Stimulated activated CD4-positive, alpha-beta T cell treated with anti-CD3 and anti-CD28 coated beads, Interleukin-12 subunit alpha, Interleukin-12 subunit beta, amount 100 ng/mL, for 24 hours (primary cell): ENCODE data around the gene RTN4IP1.
"Not testable (repeated sequence)": the region's sequence is repeated elsewhere in the genome, so short reads cannot be mapped to it uniquely, and the experiment has no call there.

ENCODE experiments used
- DNase-seq, 2 experiments: peaks; one replicate each; pipeline ENCODE4 v3.0.0-alpha.2; 2020; ENCODE audit warnings: low read depth in 2 of 2

RTN4IP1 gene

DNA sequence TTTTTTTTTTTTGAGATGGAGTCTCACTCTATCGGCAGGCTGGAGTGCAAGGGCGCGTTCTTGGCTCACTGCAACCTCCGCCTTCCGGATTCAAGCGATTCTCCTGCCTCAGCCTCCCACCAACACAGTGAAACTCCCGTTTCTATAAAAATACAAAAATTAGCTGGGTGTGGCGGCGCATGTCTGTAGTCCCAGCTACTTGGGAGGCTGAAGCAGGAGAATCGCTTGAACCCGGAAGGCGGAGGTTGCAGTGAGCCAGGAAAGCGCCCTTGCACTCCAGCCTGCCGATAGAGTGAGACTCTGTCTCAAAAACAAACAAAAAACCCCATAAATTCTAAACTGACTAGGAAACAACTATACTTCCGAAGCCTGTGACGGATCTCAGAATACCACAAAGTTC, 1.5 kb downstream of the RTN4IP1 start:
- not testable (repeated sequence) for DNase-seq

DNA sequence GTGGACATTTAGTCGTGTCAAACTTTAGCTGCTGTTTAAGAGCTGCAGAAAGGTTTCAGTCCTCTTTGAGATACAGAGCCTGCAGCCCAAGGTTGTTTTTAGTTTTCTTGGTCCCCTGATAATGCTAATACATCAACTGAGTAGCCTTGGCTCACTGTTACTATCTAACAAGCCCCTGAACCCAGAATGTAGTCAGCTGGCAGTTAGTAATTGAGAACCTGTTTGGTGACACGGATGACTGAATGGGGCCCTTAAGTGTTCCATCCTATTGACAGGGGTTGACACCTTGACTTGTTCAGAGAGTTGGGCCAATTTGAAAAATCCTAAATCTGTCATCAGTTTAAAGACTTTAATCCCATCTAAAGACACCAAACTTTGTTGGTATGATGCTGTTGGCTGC, 2.8 kb downstream of the RTN4IP1 start:
- DNase-seq: no peak

DNA sequence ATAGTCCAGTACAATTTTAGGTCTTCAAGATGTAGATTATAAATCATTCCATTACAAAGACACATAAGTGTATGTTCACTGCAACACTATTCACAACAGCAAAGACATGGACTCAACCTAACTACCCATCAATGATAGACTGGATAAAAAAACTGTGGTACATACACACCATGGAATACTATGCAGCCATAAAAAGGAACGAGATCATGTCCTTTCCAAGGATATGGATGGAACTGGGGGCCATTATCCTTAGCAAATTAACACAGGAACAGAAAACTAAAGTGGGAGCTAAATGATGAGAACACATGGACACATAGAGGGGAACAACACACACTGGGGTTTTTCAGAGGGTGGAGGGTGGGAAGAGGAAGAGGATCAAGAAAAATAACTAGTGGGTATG, 6.3 kb downstream of the RTN4IP1 start:
- no peak for DNase-seq

DNA sequence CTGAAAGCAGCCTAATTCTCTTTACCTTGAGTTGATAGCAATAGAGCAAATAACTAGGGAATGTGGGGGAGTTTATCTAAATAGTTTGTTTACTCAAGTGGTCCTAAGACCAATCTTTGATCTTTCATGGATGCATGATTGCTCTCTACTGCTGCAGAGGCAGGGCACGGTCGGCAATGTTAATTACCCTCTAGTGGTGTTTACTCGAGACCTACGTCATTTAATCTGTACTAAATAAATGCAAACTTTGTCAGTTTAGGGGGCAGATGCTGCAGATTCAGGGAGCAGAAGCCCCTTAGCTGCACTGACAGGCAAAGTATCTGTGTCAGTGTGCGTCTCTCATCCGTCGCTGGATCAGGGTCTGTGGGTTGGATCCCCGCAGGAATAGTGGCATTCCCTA, 6.9 kb downstream of the RTN4IP1 start:
- DNase-seq: no peak

DNA sequence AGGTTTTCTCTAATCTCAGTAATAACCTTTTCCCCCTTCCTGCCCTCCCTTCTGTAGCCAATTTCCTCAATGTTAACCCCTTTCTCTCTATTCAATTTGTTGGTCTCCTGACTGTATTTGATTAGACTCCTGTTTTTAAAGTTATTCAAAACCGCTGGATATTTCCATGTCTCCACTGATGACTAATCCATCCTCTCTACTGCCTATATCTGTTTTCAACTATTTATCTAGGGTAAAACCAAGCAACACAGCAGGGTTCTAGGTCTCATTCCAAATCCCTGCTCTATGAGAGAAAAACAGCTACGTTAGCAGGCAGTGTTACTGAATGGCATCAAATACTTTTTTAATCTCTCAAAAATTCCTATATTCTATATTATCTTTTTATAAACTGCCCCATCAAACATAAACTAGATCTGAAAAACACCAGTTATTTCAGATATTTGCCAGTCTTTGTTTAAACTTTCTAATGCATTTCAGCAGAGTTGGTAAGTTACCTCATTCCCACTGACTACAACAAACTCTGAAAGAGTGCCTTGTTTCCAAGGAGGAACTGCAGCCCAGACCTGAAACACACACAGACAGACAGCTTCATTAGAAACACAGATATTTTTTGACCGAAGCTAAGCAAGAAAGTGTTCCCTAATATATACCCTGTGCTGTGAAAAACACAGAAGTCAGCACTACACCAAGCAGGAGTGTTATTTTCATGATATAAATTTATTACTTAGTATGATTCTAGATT, 8.2 kb downstream of the RTN4IP1 start:
- DNase-seq: no peak

DNA sequence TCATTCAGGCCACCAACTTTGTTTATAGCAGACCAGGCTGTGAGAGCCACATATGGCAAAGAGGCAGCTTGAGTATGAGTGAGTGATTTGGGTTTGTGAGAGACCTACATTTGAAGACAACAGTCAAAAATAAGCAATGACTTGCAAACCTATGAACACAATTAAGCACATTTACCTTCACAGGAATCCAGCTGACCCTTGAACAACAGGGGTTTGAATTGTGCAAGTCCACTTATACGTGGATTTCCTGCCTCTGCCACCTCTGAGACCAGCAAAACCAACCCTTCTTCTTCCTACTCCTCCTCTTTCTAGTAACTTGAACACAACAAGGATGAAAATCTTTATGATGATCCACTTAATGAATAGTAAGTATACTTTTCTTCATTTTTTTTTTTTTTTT, 10.1 kb downstream of the RTN4IP1 start:
- no peak for DNase-seq

DNA sequence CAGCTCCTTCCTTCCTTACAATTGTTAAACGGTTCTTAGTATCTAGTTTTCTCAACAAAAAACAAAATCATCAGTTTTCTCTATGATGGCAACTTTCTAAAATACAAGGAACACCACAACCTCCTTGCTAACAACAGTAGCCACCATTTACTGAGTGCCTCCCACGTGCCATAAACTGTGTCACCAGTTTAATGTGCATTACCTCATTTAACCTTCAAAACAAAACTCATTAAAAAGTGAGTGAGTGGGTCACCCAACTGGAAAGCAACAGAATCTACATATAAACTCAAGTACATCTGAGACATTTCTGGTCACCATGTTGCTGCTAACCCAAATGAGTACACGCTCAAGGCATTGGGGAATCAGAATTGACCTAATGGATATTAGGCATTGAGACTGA, 11.0 kb downstream of the RTN4IP1 start:
- DNase-seq: no peak

DNA sequence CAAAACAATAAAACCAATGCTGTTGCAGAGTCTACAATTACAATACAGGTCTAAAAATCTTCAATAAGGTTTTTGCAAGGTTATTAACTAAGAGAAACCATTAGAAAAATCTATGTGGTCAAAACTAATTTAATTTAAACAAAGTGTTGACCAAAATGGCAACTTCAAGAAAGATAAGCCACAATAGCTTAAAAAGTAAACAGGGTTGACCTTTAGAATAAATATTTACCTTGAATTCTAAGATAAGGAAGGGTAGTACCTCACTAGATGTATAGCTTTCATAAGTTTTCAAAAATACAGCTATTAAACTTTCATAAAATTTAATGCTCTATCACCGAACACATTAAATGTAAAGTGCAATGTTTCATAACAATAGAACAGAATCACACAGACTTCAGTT, 11.4 kb downstream of the RTN4IP1 start:
- no peak for DNase-seq

DNA sequence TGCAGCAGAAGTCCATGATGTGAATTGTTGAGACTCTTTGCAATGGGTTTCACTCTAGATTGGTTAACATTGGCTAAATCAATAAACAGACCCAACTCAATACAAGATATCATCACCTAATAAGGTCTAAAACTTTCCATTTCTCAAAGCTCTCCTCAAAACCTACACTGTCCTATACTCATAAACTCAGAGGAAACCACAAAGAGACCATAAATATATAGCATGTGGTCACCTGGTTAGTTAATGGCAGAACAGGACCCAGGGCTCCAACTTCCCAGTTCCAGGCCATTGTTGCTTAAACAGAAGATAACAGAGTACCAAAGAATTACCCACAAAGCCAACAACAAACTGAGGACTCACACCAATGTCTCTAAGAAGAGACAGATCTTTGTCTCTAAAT, 12.0 kb downstream of the RTN4IP1 start:
- no peak for DNase-seq

DNA sequence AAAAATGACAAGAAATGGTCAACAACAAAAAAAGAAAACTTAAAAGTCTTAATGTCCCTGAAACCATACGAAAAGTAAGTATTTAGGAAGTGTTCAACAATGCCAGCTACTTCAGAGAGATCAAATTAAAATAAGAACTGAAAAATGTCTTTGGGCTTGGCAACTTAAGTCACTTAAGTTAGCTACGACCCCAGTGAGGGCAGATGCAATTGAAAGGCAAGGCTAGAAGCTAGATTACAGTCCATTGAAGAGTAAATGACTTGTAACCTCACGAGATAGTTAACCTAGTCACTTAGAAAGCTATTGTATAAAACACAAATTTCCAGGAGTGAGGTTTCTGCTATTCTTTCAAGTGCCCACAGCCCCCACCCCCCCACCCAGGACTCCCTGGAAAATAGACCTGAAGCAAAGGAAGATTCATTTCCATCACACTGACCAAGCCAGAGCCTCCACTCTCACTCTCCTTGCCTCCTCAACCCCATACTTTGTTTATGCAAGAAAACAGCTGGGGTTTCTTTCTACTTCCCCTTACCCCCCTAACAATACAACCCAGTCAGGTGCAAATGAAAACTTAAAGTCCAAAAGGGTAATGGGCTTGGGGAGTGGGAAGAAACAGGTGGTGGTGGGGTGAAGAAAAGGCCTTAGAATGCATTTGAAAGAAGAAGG, 14.6 kb downstream of the RTN4IP1 start:
- DNase-seq: no peak

DNA sequence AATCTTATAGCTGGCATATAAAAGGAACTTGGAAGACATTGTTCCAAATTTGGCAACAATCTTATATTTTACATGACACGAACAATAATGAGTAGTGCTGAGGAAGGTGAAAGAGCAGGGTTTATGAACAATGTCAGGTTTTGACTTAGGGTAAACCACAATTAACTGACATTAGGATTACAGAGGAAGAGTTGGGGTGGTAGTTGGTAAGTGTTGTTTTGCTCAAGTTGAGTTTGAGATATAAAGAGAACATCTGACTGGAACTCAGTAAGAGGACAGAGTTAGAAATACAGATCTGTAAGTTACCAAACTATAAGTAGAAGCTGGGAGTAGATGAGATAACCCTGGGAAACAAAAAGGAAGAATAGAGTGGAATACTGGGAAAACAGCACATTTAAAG, 15.1 kb downstream of the RTN4IP1 start:
- no peak for DNase-seq

DNA sequence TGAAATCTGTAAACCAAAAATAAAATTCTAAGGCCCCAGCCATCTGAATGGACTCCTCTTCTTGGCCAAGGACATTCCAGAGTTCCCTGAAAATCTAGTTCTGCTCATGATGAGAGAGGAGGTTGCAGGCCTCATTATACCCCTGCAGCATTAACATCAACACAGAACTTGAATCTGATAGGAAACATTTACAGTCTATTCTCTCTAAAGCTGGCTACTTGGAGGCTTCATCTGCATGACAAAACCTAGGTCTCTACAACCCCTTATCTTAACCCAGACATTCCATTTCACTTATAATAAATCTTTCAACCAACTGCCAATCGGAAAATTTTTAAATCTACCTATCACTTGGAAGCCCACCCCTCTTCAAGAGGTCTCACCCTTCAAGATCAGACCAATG, 15.7 kb downstream of the RTN4IP1 start:
- DNase-seq: no peak

DNA sequence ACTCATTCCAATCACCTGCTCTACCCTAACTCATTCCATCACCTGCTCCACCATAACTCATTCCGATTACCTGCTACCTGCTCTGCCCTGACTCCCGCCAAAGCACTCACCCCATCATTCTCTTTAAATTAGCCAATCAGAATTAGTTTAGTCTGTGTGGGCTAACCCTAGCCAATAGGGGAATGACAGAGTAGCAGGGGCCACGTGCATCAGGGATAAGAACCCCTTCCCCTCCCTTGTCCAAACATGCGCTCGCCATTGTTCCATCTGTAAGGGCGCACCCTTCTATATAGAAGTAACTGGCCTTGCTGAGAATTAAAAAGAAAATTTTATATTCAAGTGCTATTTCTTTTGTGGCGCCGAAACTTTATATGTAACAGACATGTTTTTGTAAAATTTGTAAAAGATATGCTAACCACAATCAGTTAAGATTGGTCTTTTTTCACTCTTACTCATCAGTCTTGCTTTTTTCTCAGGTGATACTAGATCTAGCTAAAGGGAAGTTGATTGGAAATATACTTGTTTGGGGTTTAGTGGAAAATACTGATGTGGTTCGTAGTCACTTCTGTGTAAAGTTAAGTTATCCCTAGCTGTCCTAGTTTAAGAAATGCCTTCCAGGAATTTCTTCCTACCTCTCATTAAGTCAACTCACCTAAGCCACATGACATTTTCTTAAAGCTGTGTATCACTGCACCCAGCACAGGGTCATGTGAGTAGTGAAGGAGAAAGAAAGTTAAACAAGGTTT, 16.5 kb downstream of the RTN4IP1 start:
- no peak for DNase-seq

DNA sequence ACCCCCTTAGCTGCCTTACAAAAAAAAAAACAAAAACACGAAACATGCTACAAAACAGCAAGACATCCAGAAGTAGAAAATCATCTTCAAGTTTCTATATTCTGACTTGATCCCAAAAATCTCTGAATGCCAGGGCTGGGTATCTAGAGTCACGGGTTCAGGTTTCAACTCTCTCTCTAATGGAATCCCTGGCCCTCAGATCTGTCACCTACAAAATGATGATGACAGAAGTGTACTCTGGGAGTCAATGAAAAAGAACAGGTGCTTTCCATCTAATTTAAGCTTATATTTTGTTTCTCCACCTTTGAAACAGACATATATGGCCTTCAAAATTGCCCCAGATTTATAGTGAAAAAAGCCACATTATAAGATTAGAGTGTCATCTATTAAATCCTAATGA, 18.3 kb downstream of the RTN4IP1 start:
- DNase-seq: no peak

DNA sequence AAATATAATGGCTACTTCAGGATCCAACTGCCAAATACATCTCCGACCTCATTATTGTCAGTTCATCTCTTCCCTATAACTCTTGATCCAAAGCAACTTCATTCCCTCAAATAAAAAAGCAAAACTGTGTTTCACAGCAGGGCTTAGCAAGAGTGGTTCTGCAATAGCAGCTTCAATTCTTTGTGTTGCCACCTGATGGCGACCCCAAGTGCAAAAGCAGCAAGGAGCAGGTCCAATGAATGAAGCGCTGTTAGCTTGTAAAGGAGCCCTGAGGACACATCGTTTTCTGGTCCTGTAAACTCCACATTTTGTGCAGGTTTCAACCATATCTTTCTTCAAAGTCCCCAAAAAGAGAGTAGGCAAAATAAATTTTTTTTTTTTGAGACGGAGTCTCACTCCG, 19.6 kb downstream of the RTN4IP1 start:
- DNase-seq: no peak

DNA sequence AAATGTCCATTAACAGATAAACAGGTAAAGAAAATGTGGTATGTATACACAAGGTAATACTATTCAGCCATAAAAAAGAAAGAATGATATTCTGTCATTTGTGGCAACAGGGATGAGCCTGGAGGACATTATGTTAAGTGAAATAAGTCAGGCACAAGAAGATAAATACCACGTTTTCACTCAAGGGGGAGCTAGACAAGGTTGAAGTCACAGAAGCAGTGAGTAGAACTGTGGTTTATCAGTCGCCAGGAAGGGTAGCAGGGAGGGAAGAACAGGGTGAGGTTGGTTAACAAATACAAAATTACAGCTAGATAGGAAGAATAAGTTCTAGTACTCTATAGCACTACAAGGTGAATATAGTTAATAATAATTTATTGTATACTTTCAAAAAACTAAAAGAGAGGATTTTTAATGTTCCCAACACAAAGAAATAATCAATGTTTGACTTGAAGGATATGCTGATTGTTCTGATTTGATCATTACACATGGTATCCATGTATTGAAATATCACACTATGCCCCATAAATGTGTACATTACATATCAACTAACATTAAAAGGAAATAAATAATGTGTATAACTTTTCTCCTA, 21.1 kb downstream of the RTN4IP1 start:
- no peak for DNase-seq

DNA sequence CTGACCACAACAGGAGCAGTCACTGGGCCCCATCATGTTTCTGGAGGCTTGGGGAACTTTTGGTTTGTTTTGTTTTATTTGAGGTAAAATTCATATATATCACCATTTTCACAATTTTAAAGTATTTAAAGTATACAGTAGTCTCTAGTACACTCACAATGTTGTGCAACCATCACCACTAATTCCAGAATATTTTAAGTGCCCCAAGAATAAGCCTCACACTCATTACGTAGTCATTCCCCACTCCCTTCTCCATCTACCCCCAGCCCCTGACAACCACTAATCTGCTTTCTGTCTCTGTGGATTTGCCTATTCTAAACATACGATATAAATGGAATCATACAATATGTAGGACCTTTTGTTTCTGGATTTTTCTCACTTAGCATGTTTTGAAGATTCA, 29.0 kb downstream of the RTN4IP1 start:
- no peak for DNase-seq

DNA sequence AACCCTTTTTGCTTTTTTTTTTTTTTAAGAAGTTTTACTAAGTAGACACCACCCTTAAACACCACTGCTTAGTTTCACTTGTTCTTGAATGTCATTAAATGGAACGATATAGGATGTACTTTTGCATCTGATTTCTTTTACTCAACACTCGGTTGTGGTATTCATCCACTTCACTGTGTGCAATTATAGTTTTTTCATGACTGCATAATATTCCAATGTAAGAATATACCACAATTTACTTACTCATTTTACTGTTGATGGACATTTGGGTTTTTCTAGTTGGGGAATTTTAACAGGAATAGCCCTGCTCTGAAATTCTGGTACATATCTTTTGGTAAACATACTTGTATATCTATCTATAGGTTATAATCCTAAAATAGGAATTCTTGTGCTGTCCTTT, 29.9 kb downstream of the RTN4IP1 start:
- DNase-seq: no peak

DNA sequence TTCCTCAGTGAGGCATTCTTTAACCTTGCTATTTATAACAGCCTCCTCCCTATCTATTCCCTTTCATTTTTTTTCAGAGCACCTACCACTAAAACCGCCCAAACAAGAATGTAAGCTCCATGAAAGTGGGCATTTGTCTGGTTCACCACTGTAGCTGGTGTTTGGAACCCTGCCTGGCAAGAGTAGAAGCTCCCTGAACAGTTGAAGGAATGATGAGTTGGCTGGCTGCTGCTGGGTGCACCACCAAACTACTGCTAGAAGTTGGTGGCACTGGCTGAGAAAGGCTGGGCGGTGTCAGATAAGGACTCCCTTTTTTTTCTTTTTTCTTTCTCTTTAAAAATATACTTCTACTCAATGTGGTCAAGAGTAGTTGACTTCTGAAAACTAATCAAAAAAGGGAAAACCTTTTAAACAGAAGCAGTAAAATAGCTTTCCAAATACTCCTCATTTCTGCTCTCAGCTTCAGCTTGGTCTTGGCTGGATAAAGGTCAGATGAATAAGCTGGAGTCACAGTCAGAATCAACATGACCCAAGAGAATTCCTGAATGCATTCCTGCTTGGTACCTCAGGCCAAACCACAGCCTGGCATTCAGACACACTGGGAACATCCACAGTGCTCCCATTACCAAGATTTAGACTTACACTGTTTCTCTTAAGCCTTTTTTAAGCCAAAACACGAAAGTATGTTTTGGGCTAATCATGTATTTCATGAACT, 38.0 kb downstream of the RTN4IP1 start:
- DNase-seq: no peak

DNA sequence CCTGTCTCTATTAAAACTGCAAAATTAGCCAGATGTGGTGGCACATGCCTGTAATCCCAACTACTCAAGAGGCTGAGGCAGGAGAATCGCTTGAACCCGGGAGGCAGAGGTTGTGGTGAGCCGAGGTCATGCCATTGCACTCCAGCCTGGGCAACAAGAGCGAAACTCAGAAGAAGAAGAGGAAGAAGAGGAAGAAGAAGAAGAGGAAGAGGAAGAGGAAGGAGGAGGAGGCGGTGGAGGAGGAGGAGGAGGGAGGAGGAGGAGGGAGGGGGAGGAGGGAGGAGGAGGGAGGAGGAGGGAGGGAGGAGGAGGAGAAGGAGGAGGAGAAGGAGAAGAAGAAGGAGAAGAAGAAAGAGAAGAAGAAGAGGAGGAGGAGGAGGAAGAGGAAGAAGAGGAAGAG, 40.4 kb downstream of the RTN4IP1 start:
- not testable (repeated sequence) for DNase-seq

DNA sequence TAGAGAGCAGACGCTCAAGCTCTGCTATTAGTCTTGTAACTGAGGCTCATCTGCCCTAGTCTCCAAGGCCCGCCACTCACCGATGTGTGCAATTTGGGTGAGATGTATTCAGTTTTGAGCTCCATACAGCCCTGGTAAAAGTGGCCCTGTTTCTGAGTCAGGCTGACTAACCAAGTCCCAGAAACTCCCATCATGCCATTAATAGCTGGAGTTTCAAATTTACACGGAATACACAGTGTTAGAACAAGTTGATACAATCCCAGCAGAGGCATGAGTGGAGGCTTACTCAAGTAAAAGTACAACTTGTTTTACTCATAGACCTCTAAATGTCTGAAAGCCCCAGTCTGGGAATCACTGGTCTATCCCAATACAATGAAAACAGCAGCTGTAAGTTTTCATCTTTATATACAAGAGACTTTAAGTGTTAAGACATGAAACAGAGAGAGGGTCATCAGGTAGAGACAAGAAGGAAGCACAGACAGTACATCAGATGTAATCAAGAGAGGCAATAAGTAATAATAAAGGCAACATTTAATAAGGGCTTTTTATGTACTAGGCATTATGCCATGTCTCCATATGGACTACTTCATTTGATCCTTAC, 42.4 kb downstream of the RTN4IP1 start:
- no peak for DNase-seq

DNA sequence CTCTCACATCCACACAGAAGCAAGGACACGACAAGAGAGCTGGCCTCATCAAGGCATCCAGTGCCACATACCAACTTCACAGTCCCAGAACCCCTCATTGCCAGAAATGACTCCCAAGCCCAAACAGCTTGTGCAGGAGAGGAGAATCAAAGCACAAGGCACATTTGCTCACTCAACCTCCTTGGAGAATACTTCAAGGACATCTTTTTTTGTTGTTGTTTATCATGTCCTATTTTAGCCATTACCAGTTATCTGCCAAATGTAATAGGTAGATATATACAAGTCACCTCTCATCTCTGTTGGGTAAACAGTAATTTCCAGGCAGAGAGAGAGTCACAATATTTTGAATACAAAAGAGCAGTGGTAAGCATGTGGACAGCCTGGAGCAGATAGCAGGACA, 47.8 kb downstream of the RTN4IP1 start:
- DNase-seq: no peak
